NCI-H526 (cell line): Measurements from ENCODE around the gene CREM.
"Not testable (repeated sequence)": the region's sequence is repeated elsewhere in the genome, so short reads cannot be mapped to it uniquely, and the experiment has no call there.

Source experiments
- DNase-seq, 2 experiments: peaks; one replicate each; lab custom pipeline; 2025; lab: John Stamatoyannopoulos, UW

The CREM gene

DNA sequence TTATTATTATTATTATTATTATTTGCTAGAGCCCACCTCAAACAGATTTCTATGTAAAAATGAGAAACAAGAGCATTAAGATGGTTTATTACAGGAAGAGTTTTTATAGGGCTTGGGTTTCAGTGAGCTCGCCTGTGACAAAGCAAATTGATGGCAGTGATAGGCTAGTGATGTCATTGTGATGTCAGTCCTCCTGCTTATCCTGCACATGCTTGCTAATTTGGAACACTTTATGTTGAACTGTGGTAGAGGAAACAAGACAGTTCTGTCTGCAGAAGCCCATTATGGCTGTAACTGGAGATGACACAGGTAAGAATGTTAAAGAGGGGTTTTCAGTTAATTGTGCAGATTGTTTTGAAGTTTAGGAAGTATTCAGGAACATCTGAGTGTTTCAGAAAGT is 68.3 kb downstream of the CREM start:
- no peak for DNase-seq

DNA sequence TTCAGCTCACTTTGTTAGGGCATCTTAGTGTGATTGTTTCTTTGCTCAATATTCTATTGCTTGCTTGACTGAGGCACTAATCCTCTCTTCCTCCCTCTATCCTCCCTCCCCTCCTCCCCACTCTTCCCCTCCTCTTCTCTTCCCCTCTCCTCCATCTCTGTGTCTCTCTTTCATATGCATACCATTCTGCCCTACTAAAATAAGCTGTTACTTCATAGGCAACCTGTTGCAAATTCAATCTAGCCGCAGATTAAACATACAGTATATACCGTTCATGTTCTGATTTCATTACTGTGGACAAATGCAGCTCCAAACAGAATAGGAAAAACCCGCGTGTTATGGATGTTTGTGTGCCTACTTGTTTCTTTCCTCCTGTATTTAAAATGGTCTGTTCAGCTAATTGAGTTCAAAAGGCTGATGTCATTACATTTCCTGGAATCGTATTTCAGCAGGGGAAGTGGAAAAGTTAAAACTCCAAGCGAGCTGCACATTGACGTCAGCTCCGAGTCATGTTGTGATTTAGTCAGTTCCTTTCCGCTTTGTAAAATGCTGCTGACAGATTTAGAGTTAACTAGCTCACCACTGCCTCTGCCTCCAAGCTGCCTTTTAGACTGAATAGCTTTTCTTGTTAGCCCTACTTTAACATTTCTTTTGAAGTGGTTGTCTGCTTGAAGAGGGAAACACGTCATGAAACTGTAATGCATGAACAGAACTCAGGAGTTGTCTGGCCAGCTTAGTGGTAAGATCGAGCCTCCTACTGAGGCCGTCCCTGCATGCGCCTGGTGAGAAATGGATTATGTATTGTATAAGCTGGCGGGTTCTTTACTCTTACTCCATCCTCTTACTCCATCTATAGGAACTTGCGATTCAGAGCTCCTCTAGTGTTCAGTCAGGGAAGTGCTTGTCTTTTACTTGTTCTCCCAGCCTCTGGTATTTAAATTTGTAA is 69.0 kb downstream of the CREM start:
- DNase-seq: peak; percentile 14 to 66

DNA sequence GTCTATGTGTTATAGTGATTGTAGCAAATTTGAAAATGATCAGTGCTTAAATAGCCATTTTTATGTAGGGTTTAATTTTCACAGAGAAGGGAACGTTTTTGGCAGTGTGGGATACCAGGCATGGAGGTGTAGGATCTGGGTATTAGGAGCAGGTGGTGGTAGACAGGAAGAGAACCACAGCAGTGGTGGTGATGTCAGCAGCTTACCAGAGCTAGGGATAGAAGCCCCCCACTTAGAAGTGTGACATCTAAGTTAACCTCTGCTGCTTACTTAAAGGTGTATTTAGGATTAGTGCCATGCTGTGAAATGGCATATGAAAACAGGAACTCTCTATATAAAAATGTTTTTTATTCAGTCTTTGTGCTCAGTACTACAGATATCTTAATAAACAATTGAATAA is 73.8 kb downstream of the CREM start:
- DNase-seq: no peak

DNA sequence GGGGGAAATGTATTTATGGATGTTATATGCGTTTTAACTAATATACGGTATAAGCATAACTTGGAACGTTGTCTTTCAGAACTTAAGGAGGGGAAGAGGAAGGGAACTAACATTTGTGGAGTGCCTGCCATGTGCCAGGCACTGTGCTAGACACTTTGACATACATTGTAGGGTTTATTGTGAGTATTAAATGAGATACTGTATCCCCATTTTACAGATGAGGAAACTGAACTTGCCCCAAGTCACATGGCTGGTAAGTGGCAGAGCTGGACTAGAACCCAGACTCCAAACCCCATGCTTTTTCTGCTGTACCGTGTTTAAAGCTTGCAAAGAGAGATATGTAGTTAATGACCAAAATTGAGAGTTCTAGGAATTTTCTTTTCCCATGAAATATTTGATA is 74.6 kb downstream of the CREM start:
- DNase-seq: no peak

DNA sequence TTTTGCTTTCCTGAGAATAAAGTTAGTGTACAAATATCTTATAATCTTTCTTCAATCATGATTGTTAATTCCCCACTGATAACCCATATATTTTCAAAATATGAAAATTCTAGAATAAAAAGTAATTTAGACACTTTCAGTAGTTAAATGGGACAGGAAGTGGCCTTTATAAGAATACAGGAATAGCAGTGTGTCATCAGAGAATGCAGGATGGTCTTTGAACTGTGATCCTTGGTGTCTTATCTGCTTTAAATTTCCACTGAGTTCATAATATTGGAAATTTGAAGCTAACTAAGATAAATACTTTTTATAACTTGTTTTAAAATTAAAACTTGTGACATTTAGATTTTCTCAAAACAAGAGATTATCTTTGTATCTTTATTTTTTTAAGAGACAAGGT is 75.4 kb downstream of the CREM start:
- no peak for DNase-seq

DNA sequence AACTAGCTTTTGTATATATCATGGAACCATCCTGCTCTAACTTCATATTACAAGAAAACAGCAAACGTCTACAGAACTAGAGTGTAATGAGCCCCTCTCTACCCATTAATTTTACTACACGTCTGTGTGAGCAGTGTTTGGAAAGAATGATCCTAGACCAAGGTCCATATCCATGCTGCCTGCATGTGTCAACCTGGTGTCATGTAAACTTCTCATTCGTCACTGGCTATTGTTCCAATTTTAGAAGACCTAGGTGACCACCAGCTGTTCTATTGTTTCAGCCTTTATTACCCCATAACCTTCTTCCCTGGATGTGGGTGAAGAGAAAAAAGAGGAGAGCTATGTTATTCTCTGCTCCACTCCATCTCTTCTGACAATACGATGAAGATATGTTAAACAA is 77.1 kb downstream of the CREM start:
- no peak for DNase-seq

DNA sequence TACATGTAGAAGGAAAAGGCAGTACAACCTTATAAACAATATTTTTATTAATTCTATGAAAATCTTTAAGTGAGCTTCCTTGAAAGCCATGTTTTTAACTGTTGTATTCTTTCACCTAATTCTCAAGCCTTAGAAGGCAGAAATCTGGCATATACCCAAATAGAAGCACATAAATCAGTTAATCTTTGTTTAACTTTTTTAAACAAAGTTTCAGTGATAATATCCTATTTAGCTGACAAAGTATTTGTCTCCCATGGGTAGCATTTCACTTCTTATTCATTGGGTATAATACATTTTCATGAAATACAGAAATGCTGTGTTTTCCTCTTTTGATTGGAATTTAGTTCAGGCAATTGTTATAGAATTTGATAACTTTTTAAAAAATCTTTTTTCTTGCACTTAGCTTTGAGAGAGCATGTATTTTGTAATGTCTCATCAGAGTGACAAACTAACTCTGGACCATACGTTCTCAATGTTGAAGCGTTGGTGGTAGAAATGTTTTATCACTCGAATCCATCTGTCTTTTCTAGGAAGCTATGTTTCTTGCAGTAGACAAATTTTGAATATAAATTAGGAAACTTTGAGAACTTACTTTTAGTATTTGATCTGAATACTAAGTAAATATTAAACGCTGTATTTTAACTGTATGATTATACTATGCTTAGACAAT is 78.1 kb downstream of the CREM start:
- no peak for DNase-seq

DNA sequence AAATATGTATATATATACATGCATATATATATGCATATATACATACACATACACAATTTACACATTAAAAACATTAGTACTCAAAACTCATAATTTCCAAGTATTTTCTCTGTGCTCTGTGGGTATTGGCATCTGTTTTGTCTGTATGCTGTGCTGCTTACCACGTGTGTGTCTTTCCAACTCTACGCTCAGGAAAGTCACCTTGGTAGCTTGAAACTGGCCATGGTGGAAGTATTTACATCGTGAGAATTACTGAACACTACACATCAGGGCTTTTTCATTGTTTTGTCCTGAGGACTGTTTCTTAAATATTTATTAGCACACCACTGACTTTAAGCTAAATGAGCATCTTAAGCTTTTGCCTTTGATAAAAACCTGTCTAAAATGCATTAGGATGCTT is 79.6 kb downstream of the CREM start:
- no peak for DNase-seq

DNA sequence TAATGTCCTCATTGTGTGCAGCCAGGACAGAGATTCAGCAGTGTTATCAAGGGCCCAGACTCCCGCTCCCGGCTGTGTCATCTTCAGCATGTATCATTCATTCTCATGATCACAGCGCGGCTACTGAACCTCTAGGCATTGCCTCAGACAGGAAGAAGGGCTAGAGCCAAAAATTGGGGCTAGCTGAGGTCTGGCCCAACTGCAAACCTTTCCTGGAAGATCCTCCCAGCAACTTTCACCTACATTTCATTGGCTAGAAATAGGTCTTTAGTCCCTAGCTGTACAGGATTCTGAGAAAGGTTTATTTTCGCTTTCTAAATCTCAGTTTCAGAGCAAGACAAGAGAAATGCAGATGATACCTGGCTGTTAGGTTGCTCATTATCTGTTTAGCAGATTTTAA is 81.9 kb downstream of the CREM start:
- DNase-seq: no peak

DNA sequence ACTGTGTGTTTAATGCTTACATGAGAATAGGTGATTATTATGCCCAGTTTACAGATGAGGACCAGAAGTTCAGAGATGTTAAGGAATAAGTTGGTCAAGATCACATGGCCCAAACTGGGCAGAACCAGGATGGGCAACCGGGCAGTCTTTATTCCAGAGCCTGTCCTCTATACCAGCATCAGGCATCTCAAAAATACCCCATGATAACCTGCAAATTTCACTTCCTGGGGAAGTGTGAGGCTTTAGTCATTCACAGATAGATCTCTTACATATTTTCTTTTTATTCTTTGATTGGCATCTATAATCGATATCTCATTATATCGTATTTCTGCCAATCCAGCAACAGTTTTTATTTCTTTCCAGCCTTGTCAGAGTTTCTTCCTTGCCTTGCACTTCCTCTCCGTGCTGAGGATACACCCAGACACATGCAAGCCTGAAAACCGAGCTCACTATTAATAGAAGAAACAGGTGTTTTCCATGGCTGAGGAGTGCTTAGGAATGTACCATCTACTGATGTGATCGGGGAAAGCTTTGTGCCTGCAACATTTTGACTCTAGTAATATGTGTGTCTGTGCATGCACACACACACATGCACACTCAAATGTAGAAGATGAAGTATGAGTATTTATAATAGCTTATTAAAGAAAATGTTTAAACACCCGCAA is 82.4 kb downstream of the CREM start:
- no peak for DNase-seq

DNA sequence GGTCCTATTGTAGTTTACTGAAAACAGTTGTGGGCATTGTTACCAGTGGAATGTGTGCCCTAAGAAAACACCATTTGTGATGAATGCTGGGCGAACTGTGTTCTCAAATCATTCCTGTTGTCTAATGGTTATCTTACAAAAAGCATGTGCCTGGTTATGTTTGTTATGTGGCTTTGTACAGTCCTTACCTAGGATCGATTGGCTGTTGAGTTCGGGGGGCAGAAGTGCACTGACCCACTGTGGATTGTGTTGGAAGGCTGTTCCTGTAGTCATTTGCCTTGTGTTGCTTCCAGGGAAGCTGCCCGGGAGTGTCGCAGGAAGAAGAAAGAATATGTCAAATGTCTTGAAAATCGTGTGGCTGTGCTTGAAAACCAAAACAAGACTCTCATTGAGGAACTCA is 84.3 kb downstream of the CREM start:
- no peak for DNase-seq

DNA sequence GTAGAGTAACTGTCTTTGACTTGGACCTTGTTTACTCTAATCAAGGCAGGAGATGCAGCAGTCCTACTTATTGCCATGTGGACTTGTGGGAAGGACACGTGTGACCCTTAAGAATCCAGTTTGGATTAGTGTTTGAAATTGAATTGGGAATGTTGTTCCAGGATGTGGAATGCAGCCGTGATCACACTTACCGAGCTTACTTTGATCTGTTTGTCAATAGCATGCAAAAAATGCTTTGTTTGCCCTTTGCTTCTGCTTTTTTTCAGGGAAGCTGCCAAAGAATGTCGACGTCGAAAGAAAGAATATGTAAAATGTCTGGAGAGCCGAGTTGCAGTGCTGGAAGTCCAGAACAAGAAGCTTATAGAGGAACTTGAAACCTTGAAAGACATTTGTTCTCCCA is 84.7 kb downstream of the CREM start:
- DNase-seq: no peak

DNA sequence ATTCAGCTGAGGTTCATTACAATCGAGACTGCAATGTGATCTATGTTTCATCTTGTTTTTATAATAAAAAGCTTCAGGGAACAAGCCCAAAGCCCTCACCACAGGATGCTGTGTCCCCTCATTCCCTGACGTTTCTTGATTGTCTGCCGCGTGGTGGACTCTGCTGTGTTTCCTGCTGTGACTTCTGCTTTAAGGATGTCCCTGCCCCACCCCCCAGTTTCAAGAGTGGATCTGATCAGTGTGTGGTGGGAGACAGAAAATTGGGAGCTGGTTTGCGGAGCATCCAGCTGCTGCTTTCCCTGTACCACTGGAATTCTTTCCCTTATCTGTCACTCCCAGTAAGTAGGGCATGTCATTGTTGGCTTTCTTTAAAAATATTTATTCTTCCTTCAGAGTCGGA is 86.2 kb downstream of the CREM start:
- DNase-seq: no peak

DNA sequence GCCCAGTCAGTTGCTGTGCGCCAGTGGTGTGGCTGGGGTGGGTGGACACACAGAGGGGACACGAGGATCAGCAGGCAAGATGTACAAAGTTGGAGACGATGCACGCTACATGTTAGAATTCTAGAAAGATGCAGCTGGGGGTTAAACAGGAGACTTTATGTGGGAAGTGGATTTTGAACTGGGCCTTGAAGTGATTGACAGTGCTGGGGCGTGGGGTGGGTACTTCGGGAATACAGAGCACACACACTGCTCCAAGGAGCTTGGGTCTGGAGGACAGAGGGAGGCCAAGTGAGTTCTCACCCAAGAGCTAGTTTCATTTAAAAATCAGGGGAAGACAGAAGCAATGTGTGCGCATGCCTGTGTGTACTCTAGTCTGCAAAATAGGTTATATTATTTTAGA is 87.1 kb downstream of the CREM start:
- no peak for DNase-seq

DNA sequence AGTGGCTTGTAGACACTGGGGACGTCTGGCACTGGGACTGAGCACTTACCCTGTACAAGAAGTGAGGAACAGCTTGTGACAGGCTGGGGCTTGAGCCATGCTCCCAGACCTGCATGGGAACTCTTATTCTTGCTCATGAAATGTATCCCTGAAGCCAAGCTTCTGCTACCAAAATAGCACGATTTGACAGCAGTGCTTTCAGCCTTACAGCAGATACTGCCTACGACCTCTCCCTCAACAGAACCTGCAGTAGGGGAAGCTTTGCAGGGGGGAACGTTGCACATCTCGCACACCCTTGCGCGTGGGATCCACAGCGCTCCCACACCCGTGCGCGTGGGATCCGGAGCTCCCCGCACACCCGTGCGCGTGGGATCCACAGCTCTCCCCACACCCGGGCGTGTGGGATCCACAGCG is 88.0 kb downstream of the CREM start:
- no peak for DNase-seq

DNA sequence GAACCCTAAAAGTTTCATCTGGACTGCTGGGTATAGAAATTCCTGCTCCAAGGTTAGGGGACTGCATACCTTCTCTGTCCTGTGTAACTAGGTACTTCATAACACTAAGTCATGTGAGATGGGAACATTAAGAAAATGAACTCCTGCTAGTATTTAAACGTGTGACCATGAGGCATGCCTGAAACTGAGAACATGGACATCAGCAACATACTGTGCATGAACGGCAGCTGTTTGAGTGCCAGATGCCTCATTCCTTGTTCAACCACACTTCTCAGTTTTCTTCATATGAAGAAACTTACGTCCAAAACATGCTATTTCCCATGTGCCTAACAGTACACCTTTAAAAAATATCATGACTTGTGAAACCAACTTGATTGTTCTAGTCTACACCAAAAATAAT is 88.5 kb downstream of the CREM start:
- DNase-seq: no peak

DNA sequence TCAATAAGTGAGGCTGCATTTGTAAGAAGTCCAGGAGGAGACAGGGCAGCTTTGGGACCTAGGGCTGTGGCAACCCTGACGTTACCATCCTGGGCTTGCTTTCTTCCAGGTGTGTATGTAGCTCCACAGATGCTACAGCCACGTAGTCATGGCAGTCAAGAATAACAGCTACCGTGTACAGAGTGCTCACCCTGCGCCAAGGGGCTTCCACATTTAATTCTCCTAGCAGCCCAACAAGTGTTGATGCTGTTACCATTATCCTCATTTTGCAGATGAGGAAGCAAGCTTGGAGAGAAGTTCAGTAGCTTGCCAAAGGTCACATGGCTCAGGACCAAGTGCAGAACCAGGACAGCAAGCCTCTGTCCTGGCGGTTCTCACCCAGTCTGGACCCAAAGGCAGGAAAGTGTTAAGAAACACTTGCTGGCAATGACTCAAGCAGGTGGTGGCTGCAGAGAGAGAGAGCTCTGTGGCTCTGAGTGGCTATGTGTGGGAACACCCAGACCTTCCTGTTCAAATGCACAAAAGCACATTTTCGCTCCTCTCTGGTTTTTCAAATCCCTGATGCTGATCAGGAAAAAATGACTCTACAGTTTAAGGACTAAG is 89.8 kb downstream of the CREM start:
- no peak for DNase-seq

DNA sequence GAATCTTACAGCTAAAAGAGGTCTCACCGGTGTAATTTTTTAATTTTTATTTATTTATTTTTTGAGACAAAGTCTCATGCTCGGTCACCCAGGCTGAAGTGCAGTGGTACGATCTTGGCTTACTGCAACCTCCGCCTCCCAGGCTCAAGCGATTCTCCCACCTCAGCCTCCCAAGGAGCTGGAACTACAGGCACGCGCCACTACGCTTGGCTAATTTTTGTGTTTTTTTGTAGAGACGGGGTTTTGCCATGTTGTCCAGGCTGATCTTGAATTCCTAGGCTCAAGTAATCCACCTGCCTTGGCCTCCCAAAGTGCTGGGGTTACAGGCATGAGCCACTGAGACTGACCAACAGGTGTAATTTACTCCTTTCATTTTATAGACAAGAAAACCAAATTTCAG is 90.3 kb downstream of the CREM start:
- not testable (repeated sequence) for DNase-seq

DNA sequence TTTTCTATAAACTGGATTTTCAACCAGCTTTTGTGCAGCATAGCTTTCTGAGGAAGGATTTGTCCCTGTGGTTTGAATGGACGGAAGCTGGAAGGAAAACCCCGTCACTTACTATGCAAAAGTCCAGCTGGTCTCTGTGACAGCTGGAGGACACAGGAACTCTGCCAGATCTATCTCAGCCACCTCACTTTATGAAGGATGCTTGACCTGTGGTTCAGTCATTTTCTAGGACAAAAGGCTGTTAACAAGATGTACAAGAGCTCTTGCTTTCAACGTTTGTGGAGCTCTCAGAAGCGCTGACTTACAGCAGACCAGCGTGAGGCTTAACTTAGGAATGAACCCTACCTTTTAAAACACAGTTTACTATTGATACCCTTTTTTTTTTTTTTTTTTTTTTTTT is 90.8 kb downstream of the CREM start:
- DNase-seq: no peak

DNA sequence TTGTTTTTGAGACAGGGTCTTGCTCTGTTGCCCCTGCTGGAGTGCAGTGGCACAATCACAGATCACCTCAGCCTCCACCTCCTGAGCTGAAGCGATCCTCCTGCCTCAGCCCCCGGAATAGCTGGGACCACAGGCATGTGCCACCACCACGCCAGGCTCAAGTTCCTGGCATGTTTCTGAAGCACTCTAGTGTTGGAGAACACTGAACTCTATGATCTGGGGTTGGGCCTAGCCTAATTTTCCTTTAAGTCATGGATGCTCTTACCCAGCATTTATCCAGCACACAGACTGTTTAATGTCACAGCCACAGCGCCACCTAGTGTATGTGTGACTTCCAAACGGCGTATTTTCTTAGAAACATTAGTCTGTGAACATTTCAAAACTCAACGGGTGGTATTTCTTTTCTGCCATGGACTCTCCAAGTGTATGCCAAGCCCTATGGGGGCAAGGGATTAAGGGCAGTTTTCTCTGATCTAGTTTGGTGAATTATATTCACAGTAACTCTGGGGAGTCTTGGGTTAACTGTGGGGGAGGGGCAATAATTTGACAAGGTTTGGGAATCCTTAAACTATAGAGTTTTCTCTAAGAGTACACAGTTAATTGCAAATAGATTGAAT is 91.8 kb downstream of the CREM start:
- peak; percentile 32 to 81 for DNase-seq

DNA sequence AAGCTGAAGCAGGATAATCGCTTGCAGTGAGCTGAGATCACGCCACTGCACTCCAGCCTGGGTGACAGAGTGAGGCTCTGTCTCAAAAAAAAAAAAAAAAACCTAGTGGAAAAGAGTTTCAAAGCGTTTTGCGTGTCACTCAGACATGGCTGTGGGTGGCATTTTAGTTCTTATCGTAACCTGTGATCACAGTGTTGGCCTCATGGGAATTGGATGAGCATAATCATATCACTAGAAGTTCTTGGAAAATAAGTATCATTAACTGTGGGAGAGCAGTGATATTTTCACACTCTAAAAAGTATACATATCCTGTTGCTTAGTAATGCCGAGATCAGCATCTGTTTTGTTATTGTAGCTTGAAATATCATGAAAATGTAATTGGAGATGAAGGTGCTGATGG is 92.6 kb downstream of the CREM start:
- no peak for DNase-seq
